MM.1S (cell line): Measurements from ENCODE around the gene LDHA.

Source experiments
- DNase-seq: peaks from one replicate; pipeline ENCODE4 v3.0.0-alpha.2; 2015
- H2AFZ ChIP-seq: fragments of 300-600 bp; sonication (generic); 2 replicates; pipeline ENCODE4 v1.6.0; 2016; ENCODE audit warnings: antibody characterized with exemption, low read length
- H3F3A ChIP-seq: fragments of 300-600 bp; sonication (generic); 2 replicates; pipeline ENCODE4 v1.6.1; 2016; ENCODE audit warnings: mild to moderate bottlenecking, antibody characterized with exemption, low read length, moderate library complexity, mixed read lengths; ENCODE audit not compliant: insufficient read depth
- H3K27ac ChIP-seq: fragments of 300-600 bp; sonication (generic); 2 replicates; pipeline ENCODE4 v1.5.1; 2016; ENCODE audit warnings: mild to moderate bottlenecking, low read length
- H3K27me3 ChIP-seq: fragments of 300-600 bp; sonication (generic); replicated peaks from 2 replicates; pipeline ENCODE4 v1.6.0; 2016; ENCODE audit warnings: low read length; ENCODE audit not compliant: insufficient read depth
- H3K36me3 ChIP-seq: fragments of 300-600 bp; sonication (generic); replicated peaks from 2 replicates; pipeline ENCODE4 v1.6.1; 2016; ENCODE audit warnings: mild to moderate bottlenecking, low read length, mixed read lengths; ENCODE audit not compliant: insufficient read depth
- H3K4me1 ChIP-seq: fragments of 300-600 bp; sonication (generic); 2 replicates; pipeline ENCODE4 v1.6.1; 2016; ENCODE audit warnings: low read length, mixed read lengths
- H3K4me2 ChIP-seq: fragments of 300-600 bp; sonication (generic); 2 replicates; pipeline ENCODE4 v1.6.0; 2016; ENCODE audit warnings: low read depth, low read length
- H3K4me3 ChIP-seq: fragments of 300-600 bp; sonication (generic); 2 replicates; pipeline ENCODE4 v1.5.1; 2016; ENCODE audit warnings: low read length, mixed read lengths
- H3K79me2 ChIP-seq: fragments of 300-600 bp; sonication (generic); 2 replicates; pipeline ENCODE4 v1.6.1; 2016; ENCODE audit warnings: mixed run types, low read length, mixed read lengths
- H3K9ac ChIP-seq: fragments of 300-600 bp; sonication (generic); 2 replicates; pipeline ENCODE4 v1.6.1; 2016; ENCODE audit warnings: low read length, mixed read lengths
- H3K9me2 ChIP-seq: fragments of 300-600 bp; sonication (generic); replicated peaks from 2 replicates; pipeline ENCODE4 v1.6.1; 2016; ENCODE audit warnings: mild to moderate bottlenecking, low read length, mixed read lengths; ENCODE audit not compliant: insufficient read depth
- H3K9me3 ChIP-seq: fragments of 300-600 bp; sonication (generic); replicated peaks from 2 replicates; pipeline ENCODE4 v1.6.1; 2016; ENCODE audit warnings: mild to moderate bottlenecking, low read length, mixed read lengths; ENCODE audit not compliant: insufficient read depth
- H4K20me1 ChIP-seq: fragments of 300-600 bp; sonication (generic); 2 replicates; pipeline ENCODE4 v1.6.1; 2016; ENCODE audit warnings: mild to moderate bottlenecking, low read length, moderate library complexity, mixed read lengths; ENCODE audit not compliant: insufficient read depth
- CTCF ChIP-seq: fragments of 300-600 bp; sonication (generic); IDR thresholded peaks from 2 replicates; pipeline ENCODE4 v1.5.1; 2016; ENCODE audit warnings: antibody characterized with exemption, low read length, mixed read lengths
- EZH2 ChIP-seq: fragments of 300-600 bp; sonication (generic); optimal IDR thresholded peaks from 2 replicates; pipeline ENCODE3; 2017; ENCODE audit warnings: low read depth, mild to moderate bottlenecking, antibody characterized with exemption, low read length, mixed read lengths
- EZH2phosphoT487 ChIP-seq: fragments of 300-600 bp; sonication (generic); IDR thresholded peaks from 2 replicates; pipeline ENCODE4 v1.6.1; 2018; ENCODE audit warnings: antibody characterized with exemption, low read length

The LDHA gene

GRCh38 chr11:18392434-18393321 lies 1.7 kb upstream of the LDHA start:
- TF ChIP-seq EZH2 (no peak), EZH2phosphoT487 (no peak), CTCF (no peak)
- peak overlapping the region; percentile 13; the same call in 1 of the 2 replicates for H3K4me2 ChIP-seq
- no peak overlapping the region for H3K9ac ChIP-seq
- H3F3A ChIP-seq: peaks cover 37% of the 10 kb centered on the region
- H3K27ac ChIP-seq: peak overlapping the region; percentile 18; the same call in 1 of the 2 replicates
- peaks cover 10% of the 10 kb centered on the region; the same call in 1 of the 2 replicates for H3K36me3 ChIP-seq
- DNase-seq: peak; percentile 28
- peaks cover 18% of the 10 kb centered on the region for H3K4me1 ChIP-seq
- no peaks in the 10 kb centered on the region for H3K27me3 ChIP-seq
- 0 out of 2 replicates have a peak overlapping the region, but pooled peaks have one; percentile 11 for H2AFZ ChIP-seq
- H3K79me2 ChIP-seq: peaks cover 40% of the 10 kb centered on the region
- H3K9me3 ChIP-seq: no peaks in the 10 kb centered on the region
- no peaks in the 10 kb centered on the region for H3K9me2 ChIP-seq
- H3K4me3 ChIP-seq: no peak overlapping the region
- H4K20me1 ChIP-seq: peaks cover 14% of the 10 kb centered on the region

- H4K20me1 ChIP-seq: peaks cover 20% of the 10 kb centered on the region
- peaks cover 16% of the 10 kb centered on the region; the same call in 1 of the 2 replicates for H3K36me3 ChIP-seq
- H3K4me2 ChIP-seq: peak overlapping the region; percentile 49; the same call in 1 of the 2 replicates
- H3K27me3 ChIP-seq: no peaks in the 10 kb centered on the region
- no peak for TF ChIP-seq EZH2
- TF ChIP-seq EZH2phosphoT487: no peak
- TF ChIP-seq CTCF: no peak
- peak overlapping the region; percentile 61 for H2AFZ ChIP-seq
- peak overlapping the region; percentile 99; the same call in 1 of the 2 replicates for H3K4me3 ChIP-seq
- H3K4me1 ChIP-seq: peaks cover 18% of the 10 kb centered on the region
- H3K27ac ChIP-seq: peak overlapping the region; percentile 35; the same call in 1 of the 2 replicates
- no peak for DNase-seq
- H3K9me3 ChIP-seq: no peaks in the 10 kb centered on the region
- H3K9me2 ChIP-seq: no peaks in the 10 kb centered on the region
- H3K79me2 ChIP-seq: peaks cover 50% of the 10 kb centered on the region
- H3K9ac ChIP-seq: peak overlapping the region; percentile 98
- peaks cover 42% of the 10 kb centered on the region for H3F3A ChIP-seq
Observed at GRCh38 chr11:18393581-18394274, 635 bp upstream of the LDHA start.

GRCh38 chr11:18394928-18395734 lies 768 bp downstream of the LDHA start:
- H3K9me2 ChIP-seq: no peaks in the 10 kb centered on the region
- H3K36me3 ChIP-seq: peaks cover 30% of the 10 kb centered on the region
- DNase-seq: peak; percentile 50
- peaks cover 18% of the 10 kb centered on the region for H3K4me1 ChIP-seq
- H3K9ac ChIP-seq: peak overlapping the region; percentile 98
- H3F3A ChIP-seq: peaks cover 55% of the 10 kb centered on the region
- H3K4me2 ChIP-seq: peak overlapping the region; percentile 73
- H2AFZ ChIP-seq: peak overlapping the region; percentile 56; the same call in 1 of the 2 replicates
- H3K79me2 ChIP-seq: peaks cover 64% of the 10 kb centered on the region
- peak overlapping the region; percentile 88 for H3K27ac ChIP-seq
- no peaks in the 10 kb centered on the region for H3K27me3 ChIP-seq
- H4K20me1 ChIP-seq: peaks cover 29% of the 10 kb centered on the region
- TF ChIP-seq CTCF: no peak
- TF ChIP-seq EZH2: no peak
- TF ChIP-seq EZH2phosphoT487: no peak
- peak overlapping the region; percentile 99 for H3K4me3 ChIP-seq
- no peaks in the 10 kb centered on the region for H3K9me3 ChIP-seq
